Cardiac muscle cell (in vitro differentiated cells and primary cell): Measurements from ENCODE around the gene TARS3. TPM values are rescaled to one million over a fixed set of nuclear protein-coding genes. Genes with fewer than 3 reads are reported as not detected.

Experiments used
- DNase-seq, 2 donors: peaks; one replicate each; pipeline versions ENCODE4 v3.0.0 to v3.0.0-alpha.2; 2010 to 2017; ENCODE audit warnings: low read depth in 1 of 2, low spot score in 1 of 2
- H3K27ac ChIP-seq: fragments of 200-600 bp; sonication (generic); 2 replicates; pipeline ENCODE4 v1.5.1; 2016
- H3K27me3 ChIP-seq: fragments of 200-600 bp; sonication (generic); 2 replicates; pipeline ENCODE4 v1.6.0; 2016; ENCODE audit warnings: control low read depth
- H3K36me3 ChIP-seq: fragments of 200-600 bp; sonication (generic); 2 replicates; pipeline ENCODE4 v1.5.1; 2016; ENCODE audit warnings: control low read depth
- H3K4me1 ChIP-seq: fragments of 200-600 bp; sonication (generic); 2 replicates; pipeline ENCODE4 v1.8.1; 2017; ENCODE audit warnings: low read depth, mild to moderate bottlenecking, mixed run types
- H3K4me3 ChIP-seq: fragments of 200-600 bp; sonication (generic); 2 replicates; pipeline ENCODE4 v1.5.1; 2016; ENCODE audit warnings: mild to moderate bottlenecking
- H3K9me3 ChIP-seq: fragments of 200-600 bp; sonication (generic); 2 replicates; pipeline ENCODE4 v1.5.1; 2017; ENCODE audit warnings: low read depth, mild to moderate bottlenecking, control low read depth
- CTCF ChIP-seq: IDR thresholded peaks from 2 replicates; pipeline ENCODE4 v1.5.1; 2012; ENCODE audit warnings: low read depth, mild to moderate bottlenecking, low read length
- polyA plus RNA-seq: library from polyadenylated mRNA; unstranded; fragments of >200 nt; fragmentation: Nextera tagmentation; extraction: Ambion mirVana; gene quantifications from 2 replicates; pipeline ENCODE4 v1.2.1, GENCODE V29; 2016
- total RNA-seq: library from RNA; depleted of rRNA; stranded (reverse); fragments of >200 nt; gene quantifications from 2 replicates; pipeline ENCODE4 v1.2.3, GENCODE V29; 2016

TARS3 gene
- total and polyA plus RNA-seq, 2 experiments from 2014 or later: 32.3 to 47.6 TPM

GRCh38 chr15:101679806-101680205 lies 44.5 kb downstream of the TARS3 start:
- DNase-seq: no peak
- Histone ChIP-seq H3K27me3 (no peaks in the 10 kb centered on the region), H3K4me3 (no peak overlapping the region), H3K9me3 (no peaks in the 10 kb centered on the region), H3K4me1 (peaks cover 2% of the 10 kb centered on the region), H3K36me3 (peaks cover 14% of the 10 kb centered on the region), H3K27ac (no peak overlapping the region)
- no peak for TF ChIP-seq CTCF

- no peak overlapping the region for H3K27ac ChIP-seq
These were observed 47.3 kb downstream of the TARS3 start for GRCh38 chr15:101676921-101677329.

GRCh38 chr15:101675796-101676582 lies 48.3 kb downstream of the TARS3 start:
- peak in 1 of 2 donors; percentile 83 for DNase-seq
- no peak overlapping the region for H3K4me3 ChIP-seq
- no peaks in the 10 kb centered on the region for H3K9me3 ChIP-seq
- H3K27me3 ChIP-seq: no peaks in the 10 kb centered on the region
- no peaks in the 10 kb centered on the region for H3K4me1 ChIP-seq
- no peak for TF ChIP-seq CTCF
- peaks cover 21% of the 10 kb centered on the region for H3K36me3 ChIP-seq
- H3K27ac ChIP-seq: no peak overlapping the region

More at GRCh38 chr15:101676921-101677329, 47.3 kb downstream of the TARS3 start:
- no peaks in the 10 kb centered on the region for H3K4me1 ChIP-seq
- H3K4me3 ChIP-seq: no peak overlapping the region
- no peak for TF ChIP-seq CTCF
- no peak for DNase-seq
- no peaks in the 10 kb centered on the region for H3K9me3 ChIP-seq
- no peaks in the 10 kb centered on the region for H3K27me3 ChIP-seq
- peaks cover 16% of the 10 kb centered on the region for H3K36me3 ChIP-seq

- DNase-seq: peak in 1 of 2 donors; percentile 61
- no peaks in the 10 kb centered on the region for H3K4me1 ChIP-seq
- H3K36me3 ChIP-seq: peaks cover 26% of the 10 kb centered on the region
- TF ChIP-seq CTCF: no peak
- no peak overlapping the region for H3K27ac ChIP-seq
- H3K4me3 ChIP-seq: no peak overlapping the region
- H3K27me3 ChIP-seq: no peaks in the 10 kb centered on the region
- H3K9me3 ChIP-seq: no peaks in the 10 kb centered on the region
These were observed 49.3 kb downstream of the TARS3 start for GRCh38 chr15:101675015-101675414.

DNA sequence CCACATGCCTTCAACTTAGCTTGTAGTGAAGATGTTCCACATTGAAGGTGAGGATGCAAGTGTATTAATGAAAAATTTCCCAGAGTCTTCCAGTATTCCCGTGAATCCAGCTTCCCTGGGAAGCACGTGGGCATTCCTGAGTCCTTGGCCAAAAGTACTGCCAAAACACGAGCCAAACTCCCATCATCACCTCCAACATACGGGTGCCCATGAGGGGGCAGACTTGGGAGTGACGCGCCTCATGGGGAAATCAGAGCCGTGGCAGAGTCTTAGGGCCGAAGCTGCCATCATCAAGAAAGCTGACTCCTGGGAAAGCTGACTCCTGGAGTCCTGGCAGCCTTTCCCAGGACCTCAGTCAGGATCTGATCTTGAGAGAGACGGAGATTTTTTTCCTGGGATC lies 52.0 kb downstream of the TARS3 start:
- no peaks in the 10 kb centered on the region for H3K9me3 ChIP-seq
- no peak for TF ChIP-seq CTCF
- H3K27ac ChIP-seq: no peak overlapping the region
- H3K4me3 ChIP-seq: no peak overlapping the region
- no peaks in the 10 kb centered on the region for H3K27me3 ChIP-seq
- no peaks in the 10 kb centered on the region for H3K4me1 ChIP-seq
- peak in 1 of 2 donors; percentile 12 for DNase-seq
- peaks cover 32% of the 10 kb centered on the region for H3K36me3 ChIP-seq
